Upper lobe of left lung (tissue), 6 donors: ENCODE measurements around the gene MYO1E. TPM values are rescaled to one million over a fixed set of nuclear protein-coding genes. Genes with fewer than 3 reads are reported as not detected.

Experiments
- ATAC-seq, 2 donors: fragments of 200-7000 bp; cut with Tn5 transposase; one replicate each; pipeline ENCODE4 v1.9.1; 2022; ENCODE audit warnings: mild to moderate bottlenecking in 2 of 2, moderate library complexity in 2 of 2; ENCODE audit not compliant: low FRiP score in 2 of 2
- DNase-seq, 2 donors: peaks; one replicate each; pipeline ENCODE4 v3.0.0-alpha.2; 2019 to 2020
- H3K27ac ChIP-seq, 4 donors: fragments of 200-600 bp; sonication (generic); one replicate each; pipeline ENCODE4 v1.5.1; 2016 to 2019
- H3K27me3 ChIP-seq, 4 donors: fragments of 200-600 bp; sonication (generic); one replicate each; pipeline ENCODE4 v1.5.1; 2017 to 2019
- H3K36me3 ChIP-seq, 4 donors: fragments of 200-600 bp; sonication (generic); one replicate each; pipeline ENCODE4 v1.5.1; 2016 to 2019
- H3K4me1 ChIP-seq, 4 donors: fragments of 200-600 bp; sonication (generic); one replicate each; pipeline ENCODE4 v1.5.1; 2018 to 2019
- H3K4me3 ChIP-seq, 4 donors: fragments of 200-600 bp; sonication (generic); one replicate each; pipeline ENCODE4 v1.5.1; 2017 to 2019; ENCODE audit warnings: mild to moderate bottlenecking in 2 of 4, moderate library complexity in 1 of 4
- H3K9me3 ChIP-seq, 4 donors: fragments of 200-600 bp; sonication (generic); one replicate each; pipeline ENCODE4 v1.5.1; 2018 to 2019
- EP300 ChIP-seq, 4 donors: sonication (generic); formaldehyde crosslinking; IDR thresholded peaks; one replicate each; pipeline ENCODE4 v1.5.1; 2017; ENCODE audit warnings: antibody characterized with exemption in 4 of 4, control low read depth in 2 of 4
- POLR2A ChIP-seq, 4 donors: fragments of 450-650 bp; IDR thresholded peaks; one replicate each; pipeline ENCODE4 v1.5.1; 2016 to 2017; ENCODE audit warnings: antibody characterized with exemption in 4 of 4, mild to moderate bottlenecking in 2 of 4
- POLR2AphosphoS5 ChIP-seq, 2 donors: sonication (generic); formaldehyde crosslinking; IDR thresholded peaks; one replicate each; pipeline ENCODE4 v1.5.1; 2017; ENCODE audit warnings: antibody characterized with exemption in 2 of 2
- WGBS, 2 donors: methylation state at CpG; one replicate each; pipeline ENCODE4 v1.1.5; 2017 to 2018; 5-methylcytosine and 5-hydroxymethylcytosine counted together
- total RNA-seq, 6 donors: library from RNA; depleted of rRNA in 4 of 6; stranded (reverse); fragments of >200 nt in 4 of 6; gene quantifications; one replicate each; pipeline versions ENCODE4 v1.1.0 to v1.2.1, GENCODE V29; 2016 to 2021
- TF ChIP-seq, protein P1 (sequence below), 6 experiments: fragments of 450-650 bp in 4 of 6; fragments of 200-600 bp in 2 of 6; sonication (generic) in 2 of 6; IDR thresholded peaks; one replicate each; pipeline ENCODE4 v1.5.1; 2016 to 2019; ENCODE audit warnings: antibody characterized with exemption in 6 of 6
- donor health status: DM: no; HTN: no; CAD: no; lungs with moderate emphysema.
- donor health status: DM: no; HTN: yes; CAD: no; lungs with severe emphysema.

Gene MYO1E
- total RNA-seq, 6 donors from 2014 or later, result 39.7 to 161 (median 71.9) TPM

DNA sequence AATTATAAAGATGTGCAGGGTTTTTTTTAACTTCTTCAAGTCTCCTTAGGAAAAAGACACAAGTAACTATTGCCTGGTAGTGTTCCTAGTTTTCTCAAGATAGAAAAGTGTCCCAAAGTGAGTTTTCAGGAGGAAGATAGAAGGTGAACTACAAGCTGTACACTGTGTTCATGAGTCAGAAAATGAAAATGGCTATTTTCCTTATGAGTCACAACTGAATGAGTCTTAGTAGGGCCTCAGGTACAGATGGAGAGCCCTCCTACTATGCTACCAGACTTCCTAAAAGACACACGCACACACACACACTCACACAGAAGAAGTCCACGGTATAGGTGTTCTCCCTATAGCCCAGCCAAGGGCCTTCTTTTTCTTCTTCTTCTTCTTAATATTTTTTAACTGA is 3.1 kb downstream of the MYO1E start:
- Histone ChIP-seq H3K27ac (no peak overlapping the region), H3K27me3 (no peaks in the 10 kb centered on the region), H3K9me3 (no peaks in the 10 kb centered on the region), H3K36me3 (no peaks in the 10 kb centered on the region), H3K4me3 (no peak overlapping the region), H3K4me1 (peaks cover 9 to 21% (median 14%) of the 10 kb centered on the region in 4 donors)
- ATAC-seq (no peak), DNase-seq (no peak)
- TF ChIP-seq, protein P1, sequence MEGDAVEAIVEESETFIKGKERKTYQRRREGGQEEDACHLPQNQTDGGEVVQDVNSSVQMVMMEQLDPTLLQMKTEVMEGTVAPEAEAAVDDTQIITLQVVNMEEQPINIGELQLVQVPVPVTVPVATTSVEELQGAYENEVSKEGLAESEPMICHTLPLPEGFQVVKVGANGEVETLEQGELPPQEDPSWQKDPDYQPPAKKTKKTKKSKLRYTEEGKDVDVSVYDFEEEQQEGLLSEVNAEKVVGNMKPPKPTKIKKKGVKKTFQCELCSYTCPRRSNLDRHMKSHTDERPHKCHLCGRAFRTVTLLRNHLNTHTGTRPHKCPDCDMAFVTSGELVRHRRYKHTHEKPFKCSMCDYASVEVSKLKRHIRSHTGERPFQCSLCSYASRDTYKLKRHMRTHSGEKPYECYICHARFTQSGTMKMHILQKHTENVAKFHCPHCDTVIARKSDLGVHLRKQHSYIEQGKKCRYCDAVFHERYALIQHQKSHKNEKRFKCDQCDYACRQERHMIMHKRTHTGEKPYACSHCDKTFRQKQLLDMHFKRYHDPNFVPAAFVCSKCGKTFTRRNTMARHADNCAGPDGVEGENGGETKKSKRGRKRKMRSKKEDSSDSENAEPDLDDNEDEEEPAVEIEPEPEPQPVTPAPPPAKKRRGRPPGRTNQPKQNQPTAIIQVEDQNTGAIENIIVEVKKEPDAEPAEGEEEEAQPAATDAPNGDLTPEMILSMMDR (IDR thresholded peaks at IDR 0.05), result no peak
- no peak for TF ChIP-seq POLR2AphosphoS5 (IDR thresholded peaks at IDR 0.05)
- no peak for TF ChIP-seq EP300 (IDR thresholded peaks at IDR 0.05)
- TF ChIP-seq POLR2A (IDR thresholded peaks at IDR 0.05), result no peak
- 89 to 100% methylated on average over 2 of the region's 2 CpGs for WGBS, 2 donors

- Histone ChIP-seq H3K4me1 (peaks cover 9 to 17% (median 10%) of the 10 kb centered on the region in 4 donors), H3K4me3 (no peak overlapping the region), H3K27me3 (no peaks in the 10 kb centered on the region), H3K9me3 (no peaks in the 10 kb centered on the region), H3K36me3 (no peaks in the 10 kb centered on the region), H3K27ac (no peak overlapping the region)
- ATAC-seq (no peak), DNase-seq (no peak)
- WGBS, 2 donors, result 80 to 81% methylated on average over 5 of the region's 5 CpGs
- peak in 1 of 4 donors; percentile 14 for TF ChIP-seq POLR2A (IDR thresholded peaks at IDR 0.05)
- TF ChIP-seq, protein P1 (IDR thresholded peaks at IDR 0.05), result no peak
Measured at GRCh38 chr15:59367022-59367451, 5.6 kb downstream of the MYO1E start.

DNA sequence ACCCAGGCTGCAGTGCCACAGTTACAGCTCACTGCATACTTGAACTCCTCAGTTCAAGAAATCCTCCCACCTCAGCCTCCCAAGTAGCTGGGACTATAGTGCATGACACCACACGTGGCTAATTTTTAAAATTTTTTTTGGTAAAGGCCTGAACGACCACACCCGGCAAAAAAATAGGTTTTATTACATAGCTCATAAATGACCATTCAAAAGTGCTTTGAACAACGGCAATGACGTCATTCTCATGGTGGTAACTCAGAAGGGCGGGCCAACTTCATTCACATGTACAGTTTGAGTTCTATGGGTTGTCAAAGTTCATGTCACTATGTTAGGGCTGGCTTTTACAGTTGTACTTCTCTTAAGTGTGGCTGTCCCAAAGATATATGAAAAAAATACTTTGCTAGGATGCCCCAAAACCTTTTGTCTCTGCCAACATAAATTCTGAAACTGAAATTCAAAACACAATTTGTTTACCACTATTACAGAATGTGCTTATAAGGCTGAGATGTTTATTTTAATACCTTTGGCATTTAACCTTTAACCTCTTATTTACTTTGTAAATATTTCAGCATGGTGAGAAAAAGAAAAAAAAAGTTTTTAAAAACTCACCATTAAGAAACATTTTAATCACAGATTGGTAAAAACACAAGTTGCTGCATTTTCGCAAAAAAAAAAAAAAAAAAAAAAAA is 6.2 kb downstream of the MYO1E start:
- WGBS, 2 donors, result 46 to 58% methylated on average over 7 of the region's 7 CpGs
- no peak for DNase-seq
- Histone ChIP-seq H3K4me1 (peaks cover 9 to 14% (median 10%) of the 10 kb centered on the region in 4 donors), H3K27ac (no peak overlapping the region), H3K4me3 (no peak overlapping the region), H3K27me3 (no peaks in the 10 kb centered on the region), H3K9me3 (no peaks in the 10 kb centered on the region), H3K36me3 (no peaks in the 10 kb centered on the region)
- ATAC-seq, result peak in 1 of 2 donors; percentile 24
- no peak for TF ChIP-seq POLR2AphosphoS5 (IDR thresholded peaks at IDR 0.05)
- TF ChIP-seq, protein P1 (IDR thresholded peaks at IDR 0.05), result no peak
- no peak for TF ChIP-seq POLR2A (IDR thresholded peaks at IDR 0.05)
- TF ChIP-seq EP300 (IDR thresholded peaks at IDR 0.05), result no peak

- Histone ChIP-seq H3K27ac (no peak overlapping the region), H3K27me3 (no peaks in the 10 kb centered on the region), H3K4me3 (no peak overlapping the region), H3K36me3 (no peaks in the 10 kb centered on the region), H3K4me1 (peaks cover 0 to 4% (median 2%) of the 10 kb centered on the region in 4 donors), H3K9me3 (no peaks in the 10 kb centered on the region)
- WGBS, 2 donors, result 73 to 87% methylated on average over 4 of the region's 4 CpGs
- no peak for TF ChIP-seq POLR2AphosphoS5 (IDR thresholded peaks at IDR 0.05)
- TF ChIP-seq POLR2A (IDR thresholded peaks at IDR 0.05), result no peak
- TF ChIP-seq, protein P1 (IDR thresholded peaks at IDR 0.05), result no peak
- TF ChIP-seq EP300 (IDR thresholded peaks at IDR 0.05), result no peak
- DNase-seq (no peak), ATAC-seq (peak in 1 of 2 donors; percentile 64)
Measured at GRCh38 chr15:59364248-59364647, 8.4 kb downstream of the MYO1E start.

- TF ChIP-seq EP300 (IDR thresholded peaks at IDR 0.05) (no peak), POLR2AphosphoS5 (IDR thresholded peaks at IDR 0.05) (no peak), POLR2A (IDR thresholded peaks at IDR 0.05) (no peak)
- TF ChIP-seq, protein P1 (IDR thresholded peaks at IDR 0.05), result no peak
- peaks cover 0 to 4% (median 1%) of the 10 kb centered on the region in 4 donors for H3K4me1 ChIP-seq
- no peak overlapping the region for H3K4me3 ChIP-seq
- no peaks in the 10 kb centered on the region for H3K36me3 ChIP-seq
- DNase-seq (no peak), ATAC-seq (no peak)
- H3K9me3 ChIP-seq, result no peaks in the 10 kb centered on the region
- H3K27me3 ChIP-seq, result no peaks in the 10 kb centered on the region
- no peak overlapping the region for H3K27ac ChIP-seq
- WGBS, 2 donors, result 77 to 82% methylated on average over 2 of the region's 2 CpGs
Measured at GRCh38 chr15:59362331-59362730, 10.3 kb downstream of the MYO1E start.
